HG03066 (cell line): ENCODE results near the gene COX11.

ENCODE experiments used
- ATAC-seq: cut with Tn5 transposase; IDR thresholded peaks from one replicate; pipeline ENCODE4 v1.9.1; 2021; ENCODE audit warnings: low read depth; ENCODE audit not compliant: unreplicated experiment

The COX11 gene

DNA sequence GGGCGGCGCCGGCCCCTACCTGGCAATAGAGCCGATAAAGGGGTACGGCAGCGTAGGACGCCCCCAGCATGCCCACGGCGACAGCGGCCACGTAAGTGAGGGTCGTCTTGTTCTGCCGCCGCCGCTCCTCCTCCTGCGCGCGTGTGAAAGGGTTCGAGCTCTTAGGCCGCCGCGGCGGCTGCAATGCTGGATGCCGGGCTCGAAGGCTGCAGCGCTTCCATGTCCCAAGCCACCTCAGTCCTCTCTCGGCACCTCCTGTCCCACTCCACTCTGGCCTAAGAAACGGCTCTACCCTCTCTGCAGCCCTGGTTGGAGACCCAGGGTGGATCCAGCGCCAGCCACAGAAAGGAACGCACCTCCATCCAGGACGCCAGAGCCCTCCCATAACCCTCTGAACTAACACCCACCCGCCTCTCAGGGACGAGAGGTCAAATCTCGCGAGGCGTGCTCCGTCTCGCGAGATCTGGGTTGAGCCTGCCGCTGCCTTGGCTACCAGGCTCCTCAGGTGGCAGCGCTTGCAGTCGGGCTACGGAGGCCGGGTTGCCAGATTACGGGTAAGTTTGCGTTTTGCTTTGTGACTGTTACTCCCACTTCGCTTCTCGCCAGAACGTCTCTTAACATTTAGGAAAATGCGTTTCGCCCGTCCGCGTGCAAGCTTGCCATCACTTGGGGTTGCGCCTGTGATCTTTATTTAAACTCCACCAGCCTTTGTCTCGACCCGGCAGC, at the start of gene COX11, which contains the start of gene STXBP4:
Gene COX11 (minus strand): TSS at position 393 of the 726 bp plus-strand sequence. CDS start 8 bp downstream, at position 385.
Gene STXBP4 (plus strand): TSS at position 504 of the 726 bp plus-strand sequence. CDS start 17,455 bp downstream, outside the sequence.
- peak; percentile 93 for ATAC-seq

GRCh38 chr17:55005520-55005919, 37.1 kb upstream of the COX11 start:
- peak; percentile 60 for ATAC-seq

DNA sequence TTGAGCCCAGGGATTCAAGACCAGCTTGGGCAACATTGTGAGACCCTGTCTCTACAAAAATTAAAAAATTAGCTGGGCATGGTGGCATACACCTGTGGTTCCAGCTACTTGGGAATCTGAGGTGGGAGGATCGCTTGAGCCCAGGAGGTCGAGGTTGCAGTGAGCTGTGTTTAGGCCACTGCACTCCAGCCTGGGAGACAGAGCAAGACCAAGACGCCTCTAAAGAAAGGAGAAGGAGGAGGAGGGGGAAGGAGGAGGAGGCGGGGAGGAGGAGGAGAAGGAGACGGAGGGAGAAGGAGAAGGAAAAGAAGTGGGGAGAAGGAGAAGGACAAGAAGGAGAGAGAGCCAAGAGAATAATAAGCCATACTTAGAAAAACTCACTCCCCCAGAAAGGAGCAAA, 36.0 kb upstream of the COX11 start:
- no peak for ATAC-seq

GRCh38 chr17:55002458-55002857, 34.0 kb upstream of the COX11 start:
- no peak for ATAC-seq

- no peak for ATAC-seq
These were observed 28.0 kb upstream of the COX11 start for GRCh38 chr17:54996441-54996840.

- no peak for ATAC-seq
These were observed 24.6 kb upstream of the COX11 start for GRCh38 chr17:54992797-54993639.

- ATAC-seq: no peak
These were observed 23.1 kb upstream of the COX11 start for GRCh38 chr17:54991567-54991966.

GRCh38 chr17:54990118-54990517, 21.7 kb upstream of the COX11 start:
- no peak for ATAC-seq

GRCh38 chr17:54985476-54985875, 17.0 kb upstream of the COX11 start:
- ATAC-seq: no peak

DNA sequence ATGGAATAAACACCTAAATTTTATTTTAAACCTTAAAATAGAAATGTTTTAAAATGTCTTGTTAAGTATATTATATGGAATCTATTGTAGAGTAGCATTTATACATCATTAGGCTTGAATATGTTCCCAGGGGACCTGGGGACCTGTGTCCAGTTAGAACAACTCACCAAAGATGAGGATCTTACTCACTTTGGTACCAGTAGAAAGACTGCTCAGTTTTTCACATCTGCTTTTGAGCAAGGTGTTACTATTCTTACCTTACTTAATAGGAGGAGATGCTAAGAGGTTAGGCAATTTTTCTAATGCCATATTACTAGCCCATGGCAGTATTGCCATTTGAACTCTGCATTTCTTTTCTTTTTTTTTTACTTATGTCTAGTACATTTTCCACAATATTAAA, 14.8 kb upstream of the COX11 start:
- ATAC-seq: no peak

GRCh38 chr17:54982399-54982798, 13.9 kb upstream of the COX11 start:
- ATAC-seq: no peak

DNA sequence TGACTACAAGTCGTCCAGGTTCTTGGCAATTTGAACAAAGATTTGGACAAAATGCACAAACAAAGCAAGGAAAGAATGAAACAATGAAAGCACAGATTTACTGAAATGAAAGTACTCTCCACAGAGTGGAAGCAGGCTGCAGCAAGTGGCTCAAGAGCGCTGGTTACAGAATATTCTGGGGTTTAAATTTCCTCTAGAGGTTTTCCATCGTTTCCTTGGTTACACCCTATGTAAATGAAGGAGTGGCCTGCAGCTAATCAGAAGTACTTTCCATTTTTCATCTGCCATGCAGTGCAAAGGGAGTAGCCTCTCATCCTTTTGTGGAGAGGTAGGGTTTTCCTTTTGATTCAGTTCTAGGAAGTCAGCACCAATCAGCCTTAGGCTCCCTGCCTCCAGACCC, 11.9 kb upstream of the COX11 start:
- ATAC-seq: no peak

GRCh38 chr17:54979657-54980056, 11.2 kb upstream of the COX11 start:
- no peak for ATAC-seq

- ATAC-seq: no peak
These were observed 9.3 kb upstream of the COX11 start for GRCh38 chr17:54977744-54978143.

DNA sequence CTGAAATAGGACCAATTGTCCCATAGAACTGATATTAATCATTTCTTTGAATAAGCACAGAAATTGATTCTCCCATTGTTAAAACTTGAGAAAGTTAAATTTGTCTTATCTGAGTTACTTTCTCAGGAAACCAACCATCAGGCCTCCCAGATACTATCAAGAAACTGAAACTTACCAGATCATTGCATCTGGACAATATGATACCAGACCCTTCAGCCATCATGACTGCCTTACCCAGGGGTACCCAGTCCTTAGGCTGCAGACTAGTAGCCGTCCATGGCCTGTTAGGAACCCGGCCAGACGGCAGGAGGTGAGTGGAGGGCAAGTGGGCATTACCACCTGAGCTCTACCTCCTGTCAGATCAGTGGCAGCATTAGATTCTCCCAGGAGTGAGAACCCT, 7.9 kb upstream of the COX11 start:
- ATAC-seq: no peak

- ATAC-seq: no peak
These were observed 6.3 kb upstream of the COX11 start for GRCh38 chr17:54974759-54975158.

DNA sequence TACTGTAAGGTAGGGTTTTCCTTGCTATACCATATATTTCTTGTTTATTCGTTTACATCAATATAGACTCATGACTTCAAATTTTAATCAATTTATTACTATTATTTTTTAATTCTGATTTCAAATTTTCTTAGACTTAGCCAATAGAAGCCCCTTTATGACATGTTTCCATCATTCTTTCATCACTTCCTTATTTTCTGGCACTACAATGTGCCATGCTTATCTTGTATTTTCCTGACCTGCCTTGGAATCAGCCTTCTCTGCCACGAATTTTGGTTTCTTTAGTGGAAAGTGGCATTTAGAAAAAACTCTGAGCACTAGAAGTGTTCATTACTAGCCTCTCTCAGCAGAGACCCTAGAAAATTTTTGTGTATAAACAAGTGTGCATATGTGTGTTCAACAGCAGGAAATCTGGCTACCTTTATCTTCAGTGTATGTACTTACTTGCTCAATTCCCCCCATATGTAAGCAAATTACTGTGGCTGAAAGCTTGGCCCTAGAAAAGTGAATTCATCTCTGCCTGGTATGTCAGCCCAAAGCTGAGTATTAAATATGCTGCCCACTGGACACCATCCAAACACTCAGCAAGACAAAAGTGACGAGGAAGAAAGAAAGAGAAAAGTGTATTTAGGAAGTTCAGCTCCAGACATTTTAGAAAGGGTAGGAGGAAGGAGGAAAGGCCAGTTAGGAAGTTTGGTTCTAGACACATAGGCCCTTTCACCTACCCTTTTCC, 4.1 kb upstream of the COX11 start:
- ATAC-seq: no peak

DNA sequence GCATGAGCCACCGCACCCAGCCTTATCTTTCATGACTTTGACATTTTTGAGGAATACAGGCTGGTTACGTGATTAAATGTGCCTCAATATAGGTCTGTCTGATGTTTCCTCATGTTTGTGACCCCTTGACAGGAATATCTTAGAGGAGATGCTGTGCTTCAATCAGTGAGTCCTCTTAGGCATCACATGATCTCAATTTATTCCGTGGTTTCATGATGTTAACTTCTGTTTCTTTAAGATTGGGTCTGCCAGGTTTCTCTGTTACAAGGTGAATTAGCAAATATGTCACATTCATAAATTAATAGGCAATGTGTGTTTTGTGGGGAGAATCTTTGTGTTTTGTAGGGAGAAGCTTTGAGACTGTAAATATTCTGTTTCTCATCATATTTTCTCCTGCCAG, 3.4 kb upstream of the COX11 start:
- no peak for ATAC-seq

DNA sequence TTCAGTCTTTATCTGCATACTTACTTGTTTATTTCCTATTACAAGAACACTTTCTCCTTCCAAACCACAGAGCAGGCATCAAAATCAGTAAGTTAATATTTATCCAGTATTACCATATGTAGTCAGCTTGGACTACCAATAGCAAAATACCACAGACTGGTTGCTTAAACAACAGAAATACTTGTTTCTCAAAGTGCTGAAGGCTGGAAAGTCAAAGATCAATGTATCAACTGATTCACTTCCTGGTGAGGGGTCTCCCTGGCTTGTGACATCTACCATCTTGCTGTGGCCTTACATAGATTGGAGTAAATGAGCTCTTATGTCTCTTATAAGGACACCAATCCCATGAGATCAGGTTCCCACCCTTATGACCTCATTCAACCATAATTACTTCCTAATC, 2.7 kb upstream of the COX11 start:
- ATAC-seq: no peak

GRCh38 chr17:54969658-54970572, 1.5 kb upstream of the COX11 start:
- ATAC-seq: no peak
